Hepatocyte (in vitro differentiated cells): ENCODE measurements around the gene CDADC1.

Experiments
- EZH2 ChIP-seq: fragments of 200-600 bp; sonication (generic); IDR thresholded peaks from 2 replicates; pipeline ENCODE4 v1.6.1; 2016; ENCODE audit warnings: antibody characterized with exemption, mild to moderate bottlenecking, borderline replicate concordance
- TF ChIP-seq, protein P1 (sequence below): fragments of 200-600 bp; sonication (generic); IDR thresholded peaks from 2 replicates; pipeline ENCODE4 v1.5.1; 2016; ENCODE audit warnings: antibody characterized with exemption, mild to moderate bottlenecking; ENCODE audit not compliant: poor library complexity

DNA sequence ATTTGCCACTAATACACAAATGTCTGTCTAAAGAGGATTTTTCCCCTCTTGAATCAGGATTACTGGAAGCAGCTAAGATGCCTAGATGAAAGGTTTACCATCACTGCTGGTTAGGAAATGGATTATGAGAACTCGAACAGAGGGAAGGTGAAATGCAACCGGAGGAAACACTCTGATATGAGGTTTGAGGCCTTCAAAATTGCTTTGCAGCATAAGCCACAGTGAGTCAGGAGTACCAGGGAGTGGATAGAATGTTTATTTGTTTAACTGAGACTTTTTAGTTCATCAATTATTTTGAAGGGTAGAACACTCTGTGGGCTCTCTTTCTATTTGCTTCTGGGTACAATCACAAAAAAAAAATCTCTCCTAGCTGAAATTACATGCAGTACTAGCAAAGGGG is 18.1 kb downstream of the CDADC1 start:
- TF ChIP-seq, protein P1, sequence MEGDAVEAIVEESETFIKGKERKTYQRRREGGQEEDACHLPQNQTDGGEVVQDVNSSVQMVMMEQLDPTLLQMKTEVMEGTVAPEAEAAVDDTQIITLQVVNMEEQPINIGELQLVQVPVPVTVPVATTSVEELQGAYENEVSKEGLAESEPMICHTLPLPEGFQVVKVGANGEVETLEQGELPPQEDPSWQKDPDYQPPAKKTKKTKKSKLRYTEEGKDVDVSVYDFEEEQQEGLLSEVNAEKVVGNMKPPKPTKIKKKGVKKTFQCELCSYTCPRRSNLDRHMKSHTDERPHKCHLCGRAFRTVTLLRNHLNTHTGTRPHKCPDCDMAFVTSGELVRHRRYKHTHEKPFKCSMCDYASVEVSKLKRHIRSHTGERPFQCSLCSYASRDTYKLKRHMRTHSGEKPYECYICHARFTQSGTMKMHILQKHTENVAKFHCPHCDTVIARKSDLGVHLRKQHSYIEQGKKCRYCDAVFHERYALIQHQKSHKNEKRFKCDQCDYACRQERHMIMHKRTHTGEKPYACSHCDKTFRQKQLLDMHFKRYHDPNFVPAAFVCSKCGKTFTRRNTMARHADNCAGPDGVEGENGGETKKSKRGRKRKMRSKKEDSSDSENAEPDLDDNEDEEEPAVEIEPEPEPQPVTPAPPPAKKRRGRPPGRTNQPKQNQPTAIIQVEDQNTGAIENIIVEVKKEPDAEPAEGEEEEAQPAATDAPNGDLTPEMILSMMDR: no peak
- no peak for TF ChIP-seq EZH2
